NCI-H2107 treated with DMSO at 0.1 percent for 48 hours (cell line): ENCODE measurements around the gene ARHGAP25.
"Not testable (repeated sequence)": the region's sequence is repeated elsewhere in the genome, so short reads cannot be mapped to it uniquely, and the experiment has no call there.

Experiments used
- DNase-seq: peaks from one replicate; lab custom pipeline; 2025; ENCODE audit not compliant: unreplicated experiment; lab: John Stamatoyannopoulos, UW

Gene ARHGAP25

GRCh38 chr2:68796295-68796905, 61.8 kb downstream of the ARHGAP25 start:
- no peak for DNase-seq

GRCh38 chr2:68798569-68798968, 64.0 kb downstream of the ARHGAP25 start:
- DNase-seq, result no peak

GRCh38 chr2:68799140-68800026, 64.8 kb downstream of the ARHGAP25 start:
- peak; percentile 76 for DNase-seq

- DNase-seq, result peak; percentile 5
Measured at GRCh38 chr2:68800027-68800401, 65.4 kb downstream of the ARHGAP25 start.

GRCh38 chr2:68800517-68800916, 65.9 kb downstream of the ARHGAP25 start:
- no peak for DNase-seq

GRCh38 chr2:68802161-68802560, 67.5 kb downstream of the ARHGAP25 start:
- not testable (repeated sequence) for DNase-seq

- DNase-seq, result no peak
Measured at GRCh38 chr2:68805025-68805424, 70.4 kb downstream of the ARHGAP25 start.

GRCh38 chr2:68806511-68807109, 72.0 kb downstream of the ARHGAP25 start:
- DNase-seq, result no peak

- no peak for DNase-seq
Measured at GRCh38 chr2:68807821-68808266, 73.2 kb downstream of the ARHGAP25 start.

GRCh38 chr2:68809324-68810240, 75.0 kb downstream of the ARHGAP25 start:
- no peak for DNase-seq

- DNase-seq, result no peak
Measured at GRCh38 chr2:68811364-68811763, 76.8 kb downstream of the ARHGAP25 start.

- DNase-seq, result no peak
Measured at GRCh38 chr2:68812251-68812650, 77.6 kb downstream of the ARHGAP25 start.

- no peak for DNase-seq
Measured at GRCh38 chr2:68813596-68813995, 79.0 kb downstream of the ARHGAP25 start.

- DNase-seq, result no peak
Measured at GRCh38 chr2:68817306-68817705, 82.7 kb downstream of the ARHGAP25 start.

- no peak for DNase-seq
Measured at GRCh38 chr2:68819556-68819955, 84.9 kb downstream of the ARHGAP25 start.

- DNase-seq, result no peak
Measured at GRCh38 chr2:68822207-68822872, 87.7 kb downstream of the ARHGAP25 start.

GRCh38 chr2:68824831-68825230, 90.2 kb downstream of the ARHGAP25 start:
- DNase-seq, result no peak

GRCh38 chr2:68825866-68826265, 91.3 kb downstream of the ARHGAP25 start:
- no peak for DNase-seq

- DNase-seq, result no peak
Measured at GRCh38 chr2:68827666-68828065, 93.1 kb downstream of the ARHGAP25 start.
